K562 (cell line): ENCODE measurements around the gene IFI16. TPM values are rescaled to one million over a fixed set of nuclear protein-coding genes. Genes with fewer than 3 reads are reported as not detected.
A peak's percentile ranks its signal among the peaks of the same experiment; 100 is the strongest.

Experiments
- CTBP1 ChIP-seq: fragments of 450-650 bp; IDR thresholded peaks from 2 replicates; pipeline ENCODE4 v1.6.1; 2016; ENCODE audit warnings: borderline replicate concordance
- DPF2 ChIP-seq: fragments of 450-650 bp; IDR thresholded peaks from 2 replicates; pipeline ENCODE4 v1.6.1; 2016
- ESRRA ChIP-seq: fragments of 450-650 bp; IDR thresholded peaks from 2 replicates; pipeline ENCODE4 v1.6.1; 2014; ENCODE audit warnings: low read depth, mild to moderate bottlenecking, moderate library complexity, borderline replicate concordance
- FIP1L1 ChIP-seq: fragments of 200-400 bp; formaldehyde crosslinking; IDR thresholded peaks from 2 replicates; pipeline ENCODE4 v1.6.1; 2018; ENCODE audit warnings: mild to moderate bottlenecking, low read depth, low read length; ENCODE audit not compliant: poor library complexity, severe bottlenecking
- FOSL1 ChIP-seq: fragments of 200-800 bp; sonication (Bioruptor generic); conservative IDR thresholded peaks from 2 replicates; pipeline ENCODE4 v1.6.1; 2016; ENCODE audit warnings: missing genetic modification characterization, missing compliant biosample characterization
- FOXA1 ChIP-seq: fragments of 450-650 bp; IDR thresholded peaks from 2 replicates; pipeline ENCODE4 v1.6.1; 2016; ENCODE audit warnings: mild to moderate bottlenecking, borderline replicate concordance
- GABPA ChIP-seq: fragments of 200-800 bp; sonication (Bioruptor generic); conservative IDR thresholded peaks from 2 replicates; pipeline ENCODE4 v1.6.1; 2016; ENCODE audit warnings: low read depth, missing genetic modification characterization, missing compliant biosample characterization
- HDAC8 ChIP-seq: fragments of 450-650 bp; IDR thresholded peaks from 2 replicates; pipeline ENCODE4 v1.6.1; 2016; ENCODE audit warnings: mild to moderate bottlenecking, missing genetic modification characterization, moderate library complexity, missing compliant biosample characterization
- JUND ChIP-seq, 2 experiments: IDR thresholded peaks; 2 replicates in 1 of 2; 3 replicates in 1 of 2; pipeline ENCODE4 v1.6.1; 2011; ENCODE audit warnings: borderline replicate concordance in 2 of 2, low read depth in 2 of 2, low read length in 2 of 2, improper control_type of control experiment in 1 of 2, missing biosample characterization in 1 of 2, missing genetic modification characterization in 1 of 2, missing genetic modification reagents in 1 of 2
- MAZ ChIP-seq, 2 experiments: fragments of 450-650 bp in 1 of 2; sonication (generic) in 1 of 2; formaldehyde crosslinking; IDR thresholded peaks in 1 of 2; conservative IDR thresholded peaks in 1 of 2; 2 replicates each; pipeline versions ENCODE4 v1.4.0 to v1.5.0; 2020; ENCODE audit warnings: mild to moderate bottlenecking in 1 of 2, missing genetic modification reagents in 1 of 2
- NFYB ChIP-seq: IDR thresholded peaks from 2 replicates; pipeline ENCODE4 v1.6.1; 2011; ENCODE audit warnings: mild to moderate bottlenecking, moderate library complexity; ENCODE audit not compliant: insufficient read length; ENCODE audit errors: extremely low read depth
- POLR2H ChIP-seq: IDR thresholded peaks from 2 replicates; pipeline ENCODE4 v1.6.1; 2016; ENCODE audit warnings: missing genetic modification characterization, low read depth, mild to moderate bottlenecking, control low read depth, missing compliant biosample characterization, moderate library complexity
- PYGO2 ChIP-seq: fragments of 450-650 bp; IDR thresholded peaks from 2 replicates; pipeline ENCODE4 v1.6.1; 2016; ENCODE audit warnings: mild to moderate bottlenecking, missing genetic modification characterization, moderate library complexity, missing compliant biosample characterization
- RBM14 ChIP-seq: fragments of 200-400 bp; formaldehyde crosslinking; IDR thresholded peaks from 2 replicates; pipeline ENCODE4 v1.6.1; 2018; ENCODE audit warnings: low read depth, mild to moderate bottlenecking, low read length, moderate library complexity, borderline replicate concordance; ENCODE audit not compliant: insufficient read depth
- RFX1 ChIP-seq: fragments of 450-650 bp; IDR thresholded peaks from 2 replicates; pipeline ENCODE4 v1.6.1; 2016; ENCODE audit warnings: mild to moderate bottlenecking, moderate library complexity
- SAFB2 ChIP-seq: fragments of 200-400 bp; formaldehyde crosslinking; IDR thresholded peaks from 2 replicates; pipeline ENCODE4 v1.6.1; 2018; ENCODE audit warnings: borderline replicate concordance, low read length, low read depth, moderate library complexity; ENCODE audit not compliant: severe bottlenecking
- SMARCC2 ChIP-seq: fragments of 450-650 bp; IDR thresholded peaks from 2 replicates; pipeline ENCODE4 v1.6.1; 2017; ENCODE audit warnings: antibody characterized with exemption, moderate library complexity, mild to moderate bottlenecking, low read depth
- SMARCE1 ChIP-seq: fragments of 450-650 bp; IDR thresholded peaks from 2 replicates; pipeline ENCODE4 v1.7.1; 2016; ENCODE audit warnings: mild to moderate bottlenecking
- TCFL5 ChIP-seq: fragments of 250-450 bp; sonication (Bioruptor Pico); conservative IDR thresholded peaks from 2 replicates; pipeline ENCODE4 v1.6.1; 2021; ENCODE audit warnings: mild to moderate bottlenecking, moderate library complexity, matching md5 sums
- TEAD1 ChIP-seq, 2 experiments: fragments of 450-650 bp in 1 of 2; sonication (generic) in 1 of 2; formaldehyde crosslinking; IDR thresholded peaks; 2 replicates each; pipeline versions ENCODE4 v1.4.0 to v1.8.0; 2020 to 2022; ENCODE audit warnings: mild to moderate bottlenecking in 2 of 2, missing genetic modification reagents in 1 of 2
- ZKSCAN8 ChIP-seq: fragments of 200-800 bp; sonication (Bioruptor generic); IDR thresholded peaks from 2 replicates; pipeline ENCODE4 v1.6.1; 2016; ENCODE audit warnings: missing genetic modification characterization, missing compliant biosample characterization
- ZNF507 ChIP-seq: conservative IDR thresholded peaks from 2 replicates; pipeline ENCODE4 v1.6.1; 2017; ENCODE audit warnings: missing genetic modification characterization, missing compliant biosample characterization
- ZNF57 ChIP-seq: fragments of 450-650 bp; formaldehyde crosslinking; IDR thresholded peaks from 2 replicates; pipeline ENCODE4 v1.4.0; 2020; ENCODE audit warnings: mild to moderate bottlenecking, moderate library complexity
- ZNF584 ChIP-seq: fragments of 200-800 bp; sonication (Bioruptor generic); IDR thresholded peaks from 2 replicates; pipeline ENCODE4 v1.6.1; 2016; ENCODE audit warnings: low read depth, mild to moderate bottlenecking, missing genetic modification characterization, missing compliant biosample characterization
- ZNF766 ChIP-seq: fragments of 200-800 bp; sonication (Bioruptor generic); conservative IDR thresholded peaks from 2 replicates; pipeline ENCODE4 v1.6.1; 2016; ENCODE audit warnings: missing genetic modification characterization, missing compliant biosample characterization
- ZNF785 ChIP-seq: fragments of 250-450 bp; sonication (Bioruptor Pico); IDR thresholded peaks from 2 replicates; pipeline ENCODE4 v1.4.0; 2020; ENCODE audit warnings: mild to moderate bottlenecking
- polyA plus RNA-seq, 8 experiments: library from polyadenylated mRNA; depleted of rRNA in 4 of 8; stranded (reverse) in 5 of 8; unstranded in 3 of 8; fragments of >200 nt; fragmentation: Nextera tagmentation in 2 of 8; fragmentation: Illumina TruSeq in 1 of 8; extraction: Ambion mirVana in 2 of 8; extraction: Trizol in 1 of 8; gene quantifications; 2 replicates each; pipeline versions ENCODE4 v1.2.1 to v1.2.3, GENCODE V29; 2011 to 2014; ENCODE audit warnings: inconsistent platforms in 1 of 8, missing spikeins in 1 of 8
- total RNA-seq, 7 experiments: library from RNA; depleted of rRNA in 6 of 7; stranded (reverse); fragments of >200 nt in 6 of 7; fragmentation: Illumina TruSeq in 2 of 7; extraction: Trizol in 2 of 7; gene quantifications; 2 replicates each; pipeline versions ENCODE4 v1.2.1 to v1.2.3, GENCODE V29; 2011 to 2021; ENCODE audit warnings: low replicate concordance in 1 of 7

IFI16 gene
- total and polyA plus RNA-seq, 9 of the 15 experiments (the other 6 are each of a cell fraction or from before 2014, with no cell fraction given), result 0.70 to 2.8 (median 1.6) TPM

DNA sequence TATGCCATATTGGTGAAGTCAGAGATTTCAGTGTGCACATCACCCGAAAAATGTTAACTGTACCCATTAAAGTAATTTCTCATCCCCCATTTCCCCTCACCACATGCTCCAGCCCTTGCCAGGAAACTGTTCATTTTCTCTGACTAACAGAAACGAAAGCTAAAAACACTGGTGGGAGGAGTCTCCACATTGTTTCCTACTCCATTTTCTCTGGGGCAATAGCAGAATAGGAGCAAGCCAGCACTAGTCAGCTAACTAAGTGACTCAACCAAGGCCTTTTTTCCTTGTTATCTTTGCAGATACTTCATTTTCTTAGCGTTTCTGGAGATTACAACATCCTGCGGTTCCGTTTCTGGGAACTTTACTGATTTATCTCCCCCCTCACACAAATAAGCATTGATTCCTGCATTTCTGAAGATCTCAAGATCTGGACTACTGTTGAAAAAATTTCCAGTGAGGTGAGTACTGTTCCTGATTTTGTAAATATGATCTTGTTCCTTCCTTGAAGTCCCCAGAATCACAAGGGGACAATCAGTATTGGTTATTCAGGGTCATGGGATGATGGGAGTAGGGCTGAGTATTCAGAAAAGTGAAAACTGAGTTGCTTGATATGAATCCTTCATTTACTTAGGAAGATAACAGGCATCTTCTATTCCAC, at the start of gene IFI16 (continued):
- peak; percentile 73; the same call in 1 of the 2 replicates for TF ChIP-seq SMARCE1
- TF ChIP-seq NFYB, result no peak
- TF ChIP-seq FOSL1 (tag), result peak; percentile 97
- no peak for TF ChIP-seq FIP1L1
- TF ChIP-seq TEAD1 (CRISPR knock-in tag; IDR thresholded peaks at IDR 0.05), result peak in 1 of 2 experiments; percentile 90; a peak in 2 of 4 replicates
- TF ChIP-seq ZNF57, result no peak
- peak in 1 of 2 experiments; percentile 9; a peak in 1 of 4 replicates for TF ChIP-seq MAZ (CRISPR knock-in tag; conservative IDR thresholded peaks at IDR 0.05 in 1 of 2, IDR thresholded peaks at IDR 0.05 in 1 of 2)
- TF ChIP-seq GABPA (tag), result peak; percentile 49
- TF ChIP-seq ZKSCAN8, result 0 out of 2 replicates have a peak, but pooled peaks have one; percentile 38
- no peak for TF ChIP-seq RBM14
- TF ChIP-seq TCFL5 (CRISPR knock-in tag), result 0 out of 2 replicates have a peak, but pooled peaks have one; percentile 9
- peak; percentile 74 for TF ChIP-seq JUND (IDR thresholded peaks at IDR 0.05; ENCODE audit: borderline replicate concordance, low read depth, low read length)
- peak; percentile 81; the same call in 2 of the 3 replicates for TF ChIP-seq JUND (tag; IDR thresholded peaks at IDR 0.05; ENCODE audit: borderline replicate concordance, low read depth, low read length)
- no peak for TF ChIP-seq ZNF785 (CRISPR knock-in tag)
- TF ChIP-seq RFX1, result no peak
- TF ChIP-seq ZNF766, result peak; percentile 65; the same call in 1 of the 2 replicates
- TF ChIP-seq HDAC8 (tag), result no peak
- 0 out of 2 replicates have a peak, but pooled peaks have one; percentile 42 for TF ChIP-seq ZNF584 (CRISPR knock-in tag)
- TF ChIP-seq POLR2H (tag), result peak; percentile 49
- TF ChIP-seq ESRRA, result peak; percentile 76; the same call in 1 of the 2 replicates
- TF ChIP-seq ZNF507 (tag), result no peak
- peak; percentile 51; the same call in 1 of the 2 replicates for TF ChIP-seq PYGO2
- TF ChIP-seq FOXA1, result no peak
- peak; percentile 57; the same call in 1 of the 2 replicates for TF ChIP-seq SMARCC2
- peak; percentile 69 for TF ChIP-seq DPF2
- TF ChIP-seq SAFB2, result no peak
- 0 out of 2 replicates have a peak, but pooled peaks have one; percentile 55 for TF ChIP-seq CTBP1
